Body of pancreas (tissue), 4 donors: ENCODE results near the gene OTUB2. TPM values are rescaled to one million over a fixed set of nuclear protein-coding genes. Genes with fewer than 3 reads are reported as not detected.

Source experiments
- ATAC-seq: fragments of 150-250 bp; one replicate; pipeline ENCODE4 v1.9.1; 2016
- DNase-seq, 4 donors: peaks; one replicate each; pipeline ENCODE4 v3.0.0-alpha.2; 2019
- H3K27ac ChIP-seq, 4 donors: fragments of 200-600 bp; sonication (generic); 1 replicate in 3 of 4; 2 replicates in 1 of 4; pipeline versions ENCODE4 v1.5.1 to v1.6.1; 2016 to 2019; ENCODE audit warnings: mild to moderate bottlenecking in 1 of 4, mixed read lengths in 1 of 4, moderate library complexity in 1 of 4
- H3K27me3 ChIP-seq, 2 donors: fragments of 200-600 bp; sonication (generic); one replicate each; pipeline ENCODE4 v1.6.0; 2016; ENCODE audit warnings: mild to moderate bottlenecking in 1 of 2
- H3K36me3 ChIP-seq, 2 donors: fragments of 200-600 bp; sonication (generic); replicated peaks in 1 of 2; 2 replicates each; pipeline ENCODE4 v1.5.1; 2016; ENCODE audit warnings: low read depth in 2 of 2; ENCODE audit not compliant: insufficient read depth in 1 of 2
- H3K4me1 ChIP-seq: fragments of 200-600 bp; sonication (generic); one replicate; pipeline ENCODE4 v1.6.0; 2016
- H3K4me3 ChIP-seq, 2 donors: fragments of 200-600 bp; sonication (generic); 1 replicate in 1 of 2; 2 replicates in 1 of 2; pipeline ENCODE4 v1.5.1; 2016 to 2019
- H3K9me3 ChIP-seq, 3 donors: fragments of 200-600 bp; sonication (generic); 1 replicate in 2 of 3; 2 replicates in 1 of 3; pipeline ENCODE4 v1.5.1; 2016
- CTCF ChIP-seq, 7 experiments: fragments of 450-650 bp in 4 of 7; fragments of 200-600 bp in 3 of 7; sonication (generic) in 3 of 7; IDR thresholded peaks; one replicate each; pipeline ENCODE4 v1.5.1; 2016 to 2019; ENCODE audit warnings: antibody characterized with exemption in 7 of 7
- POLR2A ChIP-seq, 3 donors: fragments of 450-650 bp; IDR thresholded peaks; one replicate each; pipeline ENCODE4 v1.6.1; 2016; ENCODE audit warnings: antibody characterized with exemption in 3 of 3, mild to moderate bottlenecking in 2 of 3
- WGBS, 2 donors: methylation state at CpG; one replicate each; pipeline ENCODE4 v1.1.5; 2017; 5-methylcytosine and 5-hydroxymethylcytosine counted together
- intact Hi-C: fragments of 100-400 bp; cut with DNase I; formaldehyde crosslinking; loops from one replicate; pipeline ENCODE4 v1.15.1; 2023
- total RNA-seq, 2 donors: library from RNA; depleted of rRNA; stranded (reverse); fragments of >200 nt; gene quantifications; one replicate each; pipeline ENCODE4 v1.1.0, GENCODE V29; 2016

Gene OTUB2
- total RNA-seq, 2 donors from 2014 or later, result 0.33 to 1.8 TPM

DNA sequence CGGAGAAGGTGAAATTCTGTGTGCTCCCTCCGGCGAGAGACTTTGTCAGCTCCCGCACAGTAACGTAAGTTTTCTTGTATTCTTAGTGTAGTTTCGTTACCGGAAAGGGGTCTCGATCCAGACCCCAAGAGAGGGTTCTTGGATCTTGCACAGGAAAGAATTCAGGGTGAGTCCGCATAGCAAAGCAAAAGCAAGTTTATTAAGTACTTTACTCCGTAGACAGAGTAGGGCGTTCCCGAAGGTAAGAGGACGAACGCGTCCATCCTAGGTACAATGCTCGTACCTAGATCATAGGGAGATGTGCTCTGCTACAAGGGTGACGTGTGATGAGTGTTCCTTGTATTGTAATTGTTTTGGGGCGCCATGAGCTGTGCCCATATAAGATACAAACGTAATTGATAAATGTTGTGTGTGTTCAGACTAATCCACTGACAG is 55.3 kb downstream of the OTUB2 start:
- intact Hi-C loops, result no loop called here
- ATAC-seq, result peak; percentile 27
- WGBS, 2 donors, result 0 to 1% methylated on average over 14 to 19 of the region's 19 CpGs
- Histone ChIP-seq H3K4me1 (peaks cover 43% of the 10 kb centered on the region), H3K36me3 (no peaks in the 10 kb centered on the region), H3K4me3 (peak overlapping the region in 1 of 2 donors; percentile 82), H3K27me3 (no peaks in the 10 kb centered on the region), H3K27ac (peak overlapping the region; percentile 73 to 92 (median 84)), H3K9me3 (no peaks in the 10 kb centered on the region)
- DNase-seq, result peak in 1 of 4 donors; percentile 11
- TF ChIP-seq CTCF (IDR thresholded peaks at IDR 0.05) (no peak), POLR2A (IDR thresholded peaks at IDR 0.05) (no peak)

- intact Hi-C loops, result no loop called here
- no peak overlapping the region for H3K4me3 ChIP-seq
- H3K4me1 ChIP-seq, result no peaks in the 10 kb centered on the region
- 97 to 98% methylated on average over 4 of the region's 4 CpGs for WGBS, 2 donors
- no peaks in the 10 kb centered on the region for H3K36me3 ChIP-seq
- ATAC-seq (no peak), DNase-seq (no peak)
- no peaks in the 10 kb centered on the region for H3K27me3 ChIP-seq
- no peaks in the 10 kb centered on the region for H3K9me3 ChIP-seq
- TF ChIP-seq POLR2A (IDR thresholded peaks at IDR 0.05) (no peak), CTCF (IDR thresholded peaks at IDR 0.05) (no peak)
- H3K27ac ChIP-seq, result no peak overlapping the region
Observed at GRCh38 chr14:94087891-94088290, 61.8 kb downstream of the OTUB2 start.

DNA sequence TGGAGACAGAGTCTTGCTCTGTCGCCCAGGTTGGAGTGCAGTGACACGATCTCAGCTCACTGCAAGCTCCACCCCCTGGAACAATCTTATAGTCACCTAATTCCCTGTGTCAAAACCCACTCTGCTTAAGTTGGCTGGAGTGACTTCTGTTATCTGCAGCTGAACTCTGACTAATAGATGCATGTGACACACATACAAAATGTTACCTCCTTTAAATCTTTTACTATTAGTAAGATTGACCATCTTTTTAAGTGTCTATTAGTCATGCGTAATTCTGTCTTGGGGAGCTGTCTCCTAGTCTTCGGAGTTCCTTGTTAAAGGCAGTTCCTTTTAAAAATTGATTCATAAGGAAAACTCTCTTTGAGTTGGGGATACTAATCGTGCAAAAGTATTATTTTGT is 62.4 kb downstream of the OTUB2 start:
- WGBS, 2 donors, result 86 to 93% methylated on average over 5 of the region's 5 CpGs
- Histone ChIP-seq H3K4me3 (no peak overlapping the region), H3K36me3 (no peaks in the 10 kb centered on the region), H3K9me3 (no peaks in the 10 kb centered on the region), H3K4me1 (no peaks in the 10 kb centered on the region), H3K27ac (no peak overlapping the region), H3K27me3 (no peaks in the 10 kb centered on the region)
- ATAC-seq (no peak), DNase-seq (no peak)
- TF ChIP-seq POLR2A (IDR thresholded peaks at IDR 0.05) (no peak), CTCF (IDR thresholded peaks at IDR 0.05) (no peak)
- intact Hi-C loops, result no loop called here

- Histone ChIP-seq H3K4me3 (no peak overlapping the region), H3K9me3 (no peaks in the 10 kb centered on the region), H3K4me1 (no peaks in the 10 kb centered on the region), H3K36me3 (no peaks in the 10 kb centered on the region), H3K27me3 (no peaks in the 10 kb centered on the region), H3K27ac (no peak overlapping the region)
- DNase-seq (no peak), ATAC-seq (no peak)
- 93 to 94% methylated on average over 4 of the region's 4 CpGs for WGBS, 2 donors
- intact Hi-C loops, result no loop called here
- TF ChIP-seq POLR2A (IDR thresholded peaks at IDR 0.05) (no peak), CTCF (IDR thresholded peaks at IDR 0.05) (no peak)
Observed at GRCh38 chr14:94089479-94089878, 63.3 kb downstream of the OTUB2 start.

DNA sequence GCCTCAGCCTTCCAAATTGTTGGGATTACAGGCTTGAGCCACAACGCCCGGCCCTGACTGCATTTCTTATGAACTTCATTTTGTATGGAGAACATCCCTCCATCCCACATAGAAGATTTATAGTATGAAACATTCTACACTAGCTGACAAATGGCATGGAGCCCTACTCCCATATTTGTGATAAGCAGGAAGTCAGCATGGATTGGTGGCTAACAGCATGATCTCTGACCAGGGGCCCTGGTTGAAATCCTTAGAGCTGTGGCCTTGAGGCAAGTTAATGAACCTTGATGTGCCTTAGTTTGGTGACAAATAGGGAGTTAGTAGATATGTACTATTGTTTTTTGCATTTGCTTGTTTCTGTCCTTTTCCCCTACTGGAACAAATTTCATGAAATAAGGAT is 67.3 kb downstream of the OTUB2 start:
- DNase-seq, result no peak
- intact Hi-C loops, result no loop called here
- no peak for TF ChIP-seq CTCF (IDR thresholded peaks at IDR 0.05)
- no peak for TF ChIP-seq POLR2A (IDR thresholded peaks at IDR 0.05)
- Histone ChIP-seq H3K27me3 (no peaks in the 10 kb centered on the region), H3K27ac (no peak overlapping the region), H3K4me1 (no peaks in the 10 kb centered on the region), H3K36me3 (no peaks in the 10 kb centered on the region), H3K9me3 (no peaks in the 10 kb centered on the region), H3K4me3 (no peak overlapping the region)
- 93 to 100% methylated on average over 2 of the region's 2 CpGs for WGBS, 2 donors
- ATAC-seq, result no peak
